Activated CD4-positive, CD25-positive, alpha-beta regulatory T cell treated with anti-CD3 and anti-CD28 coated beads, Interleukin-2, amount 50 U/mL, for 24 hours (primary cell): Measurements from ENCODE around the gene RPS6KA1.
"Not testable (repeated sequence)": the region's sequence is repeated elsewhere in the genome, so short reads cannot be mapped to it uniquely, and the experiment has no call there.

Experiments
- ATAC-seq, 2 donors: fragments of 150-1000 bp; cut with Tn5 transposase; one replicate each; pipeline ENCODE4 v1.10.0; 2021; ENCODE audit warnings: mild to moderate bottlenecking in 1 of 2, moderate library complexity in 1 of 2

RPS6KA1 gene

GRCh38 chr1:26556111-26556510 lies 26.6 kb downstream of the RPS6KA1 start:
- no peak for ATAC-seq

DNA sequence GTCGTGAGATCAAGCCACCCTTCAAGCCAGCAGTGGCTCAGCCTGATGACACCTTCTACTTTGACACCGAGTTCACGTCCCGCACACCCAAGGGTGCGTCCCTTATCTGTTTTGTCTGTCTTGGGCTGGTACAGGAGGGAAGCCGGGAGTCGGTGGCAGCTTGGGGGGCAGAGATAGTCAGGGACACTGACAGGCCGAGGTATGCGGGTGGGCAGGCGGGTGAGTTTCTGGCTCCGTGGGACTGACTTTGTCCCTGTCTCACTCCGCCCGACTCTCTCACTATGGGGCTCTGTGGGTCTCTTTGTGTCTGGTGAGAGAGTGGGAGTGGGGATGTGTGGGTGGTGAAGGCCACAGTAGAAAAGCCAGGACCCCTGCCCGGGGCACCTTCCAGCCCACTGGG lies 27.4 kb downstream of the RPS6KA1 start:
- ATAC-seq = no peak

DNA sequence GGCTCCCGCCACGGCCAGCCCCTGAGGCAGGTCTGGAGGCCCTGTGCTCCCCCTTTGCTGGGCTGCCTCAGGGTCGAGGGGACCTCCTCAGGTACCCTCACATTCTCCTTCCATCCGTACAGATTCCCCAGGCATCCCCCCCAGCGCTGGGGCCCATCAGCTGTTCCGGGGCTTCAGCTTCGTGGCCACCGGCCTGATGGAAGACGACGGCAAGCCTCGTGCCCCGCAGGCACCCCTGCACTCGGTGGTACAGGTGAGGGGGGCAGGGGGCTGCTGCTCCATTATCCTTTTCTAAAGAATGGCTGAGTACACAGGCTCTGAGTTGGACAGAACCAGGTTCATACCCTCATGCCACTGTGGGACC lies 29.1 kb downstream of the RPS6KA1 start:
- ATAC-seq = no peak

DNA sequence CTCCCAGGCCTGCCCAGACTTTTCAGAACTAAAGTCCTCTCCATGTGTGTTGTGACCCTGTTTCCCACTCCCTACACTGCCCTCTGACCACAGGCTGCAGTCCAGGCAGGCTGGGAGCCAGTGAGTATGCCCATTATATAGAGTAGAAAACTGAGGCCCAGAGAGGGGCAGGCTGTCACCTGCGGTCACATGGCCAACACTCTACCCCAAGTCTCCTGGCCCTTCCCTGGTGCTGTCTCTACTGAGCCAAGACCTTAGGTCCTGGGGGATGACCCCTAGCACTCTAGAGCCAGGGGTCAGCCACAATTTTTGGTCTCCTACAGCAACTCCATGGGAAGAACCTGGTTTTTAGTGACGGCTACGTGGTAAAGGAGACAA lies 30.8 kb downstream of the RPS6KA1 start:
- ATAC-seq = no peak

GRCh38 chr1:26570287-26570686 lies 40.7 kb downstream of the RPS6KA1 start:
- ATAC-seq = peak in 1 of 2 donors; percentile 33

GRCh38 chr1:26571381-26571780 lies 41.8 kb downstream of the RPS6KA1 start:
- ATAC-seq = no peak

GRCh38 chr1:26574018-26574417 lies 44.5 kb downstream of the RPS6KA1 start:
- no peak for ATAC-seq

DNA sequence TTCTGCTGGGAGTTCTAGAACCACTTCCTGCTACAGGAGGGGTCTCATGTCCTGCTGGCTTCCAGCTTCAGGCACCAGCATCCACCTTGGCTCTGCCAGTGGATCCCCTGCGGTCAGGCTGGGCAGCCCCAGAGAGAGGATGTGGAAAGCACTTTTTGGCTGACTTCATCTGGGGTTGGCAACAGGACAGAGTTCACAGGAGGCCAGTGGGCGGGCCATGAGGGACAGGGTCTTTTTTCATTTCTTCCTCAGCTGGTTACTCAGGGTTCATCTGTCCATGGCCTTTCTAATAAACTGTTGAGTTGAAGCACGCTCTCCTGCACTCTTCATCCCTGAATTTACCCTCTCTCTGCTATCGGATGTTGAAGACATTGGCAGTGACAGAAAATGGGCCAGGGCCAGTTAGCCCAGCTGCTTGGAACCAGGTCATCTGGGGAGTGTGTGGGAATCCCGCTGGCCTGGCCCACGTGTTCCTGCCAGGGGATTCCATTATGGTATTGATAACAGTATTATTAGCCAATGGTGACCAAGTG lies 45.2 kb downstream of the RPS6KA1 start:
- ATAC-seq = no peak

- ATAC-seq = no peak
Measured at GRCh38 chr1:26575348-26575747, 45.8 kb downstream of the RPS6KA1 start.

DNA sequence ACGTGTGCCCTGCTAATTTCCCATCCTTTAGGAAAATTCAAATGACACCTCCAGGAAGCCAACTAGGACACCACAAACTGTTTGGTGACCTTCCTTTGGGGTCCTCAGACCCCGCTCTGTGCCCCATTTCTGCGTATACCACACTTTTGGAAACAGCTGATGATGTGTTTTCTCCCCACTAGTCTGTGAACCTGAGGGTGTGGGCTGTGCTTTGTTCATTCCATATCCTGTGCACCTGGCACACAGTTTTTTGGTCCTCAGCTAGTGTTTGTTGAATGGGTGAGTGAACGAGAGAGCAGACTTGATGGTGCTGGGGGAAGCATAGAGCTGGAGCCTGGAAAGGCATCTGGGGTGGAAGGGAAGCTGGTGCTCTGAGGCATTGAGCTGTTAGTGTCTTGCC lies 48.6 kb downstream of the RPS6KA1 start:
- ATAC-seq = no peak

GRCh38 chr1:26579681-26580111 lies 50.1 kb downstream of the RPS6KA1 start:
- ATAC-seq = no peak

DNA sequence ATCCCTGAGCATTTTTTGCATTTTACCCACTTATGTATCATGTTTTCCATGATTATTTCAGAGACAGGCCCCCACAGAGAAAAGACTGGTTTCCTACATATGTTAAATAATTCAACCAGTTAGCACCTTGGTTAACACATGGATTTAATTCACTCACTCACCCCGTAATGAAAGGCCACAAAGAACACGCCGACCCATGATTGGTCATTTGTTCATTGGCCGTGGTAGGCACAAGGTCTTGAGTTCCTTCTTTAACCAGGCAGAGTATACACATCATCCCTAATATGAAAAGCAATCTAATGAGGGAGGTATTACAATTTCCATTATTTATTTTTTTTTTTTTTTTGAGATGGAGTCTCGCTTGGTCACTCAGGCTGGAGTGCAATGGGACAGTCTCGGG lies 50.6 kb downstream of the RPS6KA1 start:
- no peak for ATAC-seq

DNA sequence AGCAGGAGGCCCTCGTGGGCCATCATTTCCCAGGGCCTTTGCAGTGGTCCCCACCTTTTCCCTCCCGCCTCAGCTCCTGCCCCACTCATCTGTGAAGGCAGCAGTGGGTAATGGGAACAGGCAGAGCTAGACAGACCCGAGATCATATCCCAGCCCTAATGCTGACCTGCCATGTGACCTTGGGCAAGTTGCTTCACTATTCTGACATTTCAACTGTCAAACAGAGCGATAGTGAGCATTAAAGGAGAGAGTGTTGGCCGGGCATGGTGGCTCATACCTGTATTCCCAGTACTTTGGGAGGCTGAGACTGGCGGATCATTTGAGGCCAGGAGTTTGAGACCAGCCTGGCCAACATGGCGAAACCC lies 51.7 kb downstream of the RPS6KA1 start:
- no peak for ATAC-seq

GRCh38 chr1:26582053-26582835 lies 52.7 kb downstream of the RPS6KA1 start:
- ATAC-seq = no peak

- ATAC-seq = peak; percentile 68 to 69
Measured at GRCh38 chr1:26582836-26583460, 53.4 kb downstream of the RPS6KA1 start.

DNA sequence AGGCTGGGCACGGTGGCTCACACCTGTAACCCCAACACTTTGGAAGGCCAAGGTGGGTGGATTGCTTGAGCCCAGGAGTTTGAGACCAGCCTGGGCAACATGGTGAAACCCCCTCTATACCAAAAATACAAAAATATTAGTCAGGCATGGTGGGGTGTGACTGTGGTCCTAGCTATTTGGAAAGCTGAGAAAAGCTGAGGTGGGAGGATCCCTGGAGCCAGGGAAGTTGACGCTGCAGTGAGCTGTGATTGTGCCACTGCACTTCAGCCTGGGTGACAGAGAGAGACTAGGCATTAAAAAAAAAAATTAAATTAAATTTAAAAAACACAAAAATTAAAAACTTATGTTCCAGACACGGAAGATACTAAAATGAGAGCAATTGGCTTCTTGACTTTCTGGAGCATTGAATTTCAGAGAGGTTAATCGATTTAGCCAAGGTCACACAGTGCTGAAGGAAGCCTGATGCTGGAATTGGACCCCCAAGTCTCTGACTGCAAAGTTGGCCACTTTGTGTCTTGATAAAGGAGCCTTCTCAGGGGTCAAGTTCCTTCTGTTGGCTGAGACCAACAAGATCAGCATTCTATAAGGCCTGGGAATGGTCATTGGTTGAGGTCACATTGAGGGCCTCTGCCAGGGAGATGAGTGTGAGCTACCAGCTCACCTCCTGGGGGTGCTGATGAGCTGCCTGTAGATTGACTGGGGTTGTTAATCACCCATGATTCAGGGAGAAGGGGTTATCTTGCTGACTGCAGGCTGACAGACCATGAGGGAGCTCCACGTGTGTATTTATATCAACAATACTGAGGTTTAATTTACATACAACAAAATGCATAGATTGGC lies 54.3 kb downstream of the RPS6KA1 start:
- peak in 1 of 2 donors; percentile 18 for ATAC-seq

GRCh38 chr1:26584588-26584987 lies 55.0 kb downstream of the RPS6KA1 start:
- not testable (repeated sequence) for ATAC-seq

DNA sequence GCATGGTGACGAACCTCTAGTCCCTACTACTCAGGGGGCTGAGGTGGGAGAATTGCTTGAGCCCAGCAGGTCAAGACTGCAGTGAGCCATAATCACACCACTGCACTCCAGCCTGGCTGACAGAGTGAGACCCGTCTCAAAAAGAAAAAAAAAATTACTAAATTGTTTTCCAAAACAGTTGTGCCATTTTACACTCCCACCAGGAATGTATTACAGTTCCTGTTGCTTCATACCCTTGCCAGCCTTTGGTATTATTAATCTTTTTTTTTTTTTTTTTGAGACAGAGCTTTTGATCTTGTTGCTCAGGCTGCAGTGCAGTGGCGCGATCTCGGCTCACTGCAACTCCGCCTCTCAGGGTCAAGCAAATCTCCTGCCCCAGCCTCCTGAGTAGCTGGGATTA lies 55.9 kb downstream of the RPS6KA1 start:
- no peak for ATAC-seq

- no peak for ATAC-seq
Measured at GRCh38 chr1:26593385-26593784, 63.8 kb downstream of the RPS6KA1 start.

DNA sequence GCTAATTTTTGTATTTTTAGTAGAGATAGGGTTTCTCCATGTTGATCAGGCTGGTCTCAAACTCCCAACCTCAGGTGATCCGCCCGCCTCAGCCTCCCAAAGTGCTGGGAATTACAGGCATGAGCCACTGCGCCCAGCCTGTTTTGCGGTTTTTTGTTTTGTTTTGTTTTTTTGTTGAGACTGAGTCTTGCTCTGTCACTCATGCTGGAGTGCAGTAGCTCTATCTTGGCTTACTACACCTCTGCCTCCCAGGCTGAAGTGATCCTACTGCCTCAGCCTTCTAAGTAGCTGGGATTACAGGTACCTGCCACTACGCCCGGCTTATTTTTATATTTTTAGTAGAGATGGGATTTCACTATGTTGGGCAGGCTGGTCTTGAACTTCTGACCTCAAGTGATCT lies 65.0 kb downstream of the RPS6KA1 start:
- not testable (repeated sequence) for ATAC-seq

DNA sequence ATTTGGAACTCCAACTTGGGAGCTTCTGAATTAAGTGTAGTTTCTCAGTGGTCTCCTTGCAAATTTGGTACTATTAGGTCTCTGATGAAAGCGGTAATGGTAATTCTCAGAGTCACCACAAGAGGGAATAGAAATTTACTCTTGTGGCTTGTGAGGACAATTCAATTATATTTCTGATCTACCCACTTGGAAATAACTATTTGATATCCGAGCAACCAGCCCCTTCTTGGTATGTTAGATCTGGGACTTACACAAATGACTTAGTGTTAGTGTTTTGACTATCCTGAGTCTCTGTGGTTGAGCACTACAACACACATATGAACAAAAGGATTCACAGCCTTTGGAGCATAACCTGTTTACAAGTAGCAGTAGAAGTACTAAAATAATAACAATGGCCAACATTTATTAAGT lies 68.1 kb downstream of the RPS6KA1 start:
- ATAC-seq = peak; percentile 68 to 78

DNA sequence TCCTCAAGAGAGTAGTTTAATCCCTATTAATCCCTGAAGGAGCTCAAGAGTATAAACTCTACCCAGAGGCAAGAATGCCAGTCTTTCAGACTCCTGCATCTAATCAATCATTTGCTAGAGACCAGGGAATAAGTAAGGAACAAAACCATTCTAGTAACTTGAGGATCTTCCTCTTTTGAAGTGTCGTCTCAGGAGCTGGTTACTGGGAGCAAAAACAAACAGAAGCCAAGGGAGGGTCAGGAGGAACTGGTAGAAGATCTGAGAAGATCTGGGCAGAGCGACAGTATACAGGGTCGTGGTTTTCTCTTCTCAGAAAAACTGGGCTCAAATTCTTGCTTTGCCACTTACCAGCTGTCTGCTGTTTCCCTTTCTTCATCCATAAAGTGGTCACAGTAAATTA lies 69.3 kb downstream of the RPS6KA1 start:
- no peak for ATAC-seq

GRCh38 chr1:26602378-26602959 lies 72.9 kb downstream of the RPS6KA1 start:
- no peak for ATAC-seq
